Liver (tissue), 3 donors: ENCODE measurements around the gene SLIT1.

Source experiments
- GABPA ChIP-seq, 2 donors: IDR thresholded peaks in 1 of 2; conservative IDR thresholded peaks in 1 of 2; 2 replicates each; pipeline ENCODE4 v1.6.1; 2016; ENCODE audit warnings: antibody characterized with exemption in 2 of 2, mild to moderate bottlenecking in 1 of 2, moderate library complexity in 1 of 2
- NR2F2 ChIP-seq: IDR thresholded peaks from 2 replicates; pipeline ENCODE4 v1.6.1; 2016; ENCODE audit warnings: antibody characterized with exemption
- SP1 ChIP-seq: IDR thresholded peaks from 2 replicates; pipeline ENCODE4 v1.6.1; 2018; ENCODE audit warnings: antibody characterized with exemption, mild to moderate bottlenecking
- TAF1 ChIP-seq: conservative IDR thresholded peaks from 2 replicates; pipeline ENCODE4 v1.6.1; 2016; ENCODE audit warnings: antibody characterized with exemption, mild to moderate bottlenecking
- TF ChIP-seq, protein P1 (sequence below): fragments of 150-350 bp; IDR thresholded peaks from 2 replicates; pipeline ENCODE4 v1.5.1; 2017; ENCODE audit warnings: improper control_type of control experiment, low read depth, low read length; ENCODE audit not compliant: missing input control
- TF ChIP-seq, protein P2 (sequence below): IDR thresholded peaks from 2 replicates; pipeline ENCODE4 v1.6.1; 2016; ENCODE audit warnings: antibody characterized with exemption
- donor health status: healthy.
- donor health status: healthy.

DNA sequence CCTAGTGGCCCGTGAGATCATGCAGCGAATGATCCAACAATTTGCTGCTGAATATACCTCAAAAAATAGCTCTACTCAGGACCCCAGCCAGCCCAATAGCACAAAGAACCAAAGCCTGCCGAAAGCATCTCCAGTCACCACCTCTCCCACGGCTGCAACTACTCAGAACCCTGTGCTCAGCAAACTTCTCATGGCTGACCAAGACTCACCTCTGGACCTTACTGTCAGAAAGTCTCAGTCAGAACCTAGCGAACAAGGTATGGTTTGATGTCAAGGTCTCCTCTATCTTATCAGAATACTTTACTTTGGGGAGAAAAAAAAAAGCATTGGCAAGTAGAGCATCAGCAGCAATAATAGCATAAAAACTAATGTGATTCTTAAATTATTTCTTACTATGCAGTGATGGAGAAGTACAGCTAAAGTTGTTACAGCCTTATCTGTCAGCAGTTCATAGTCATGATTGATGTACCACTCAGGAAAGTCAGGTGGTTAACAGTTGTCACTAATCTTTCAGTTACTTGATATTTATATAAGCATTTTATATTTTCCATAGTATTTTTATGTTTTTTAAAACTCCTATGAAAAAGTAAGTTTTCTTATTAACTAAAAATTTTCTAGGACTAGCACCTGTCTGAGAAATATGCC, 236.6 kb downstream of the SLIT1 start:
- TF ChIP-seq, protein P1, sequence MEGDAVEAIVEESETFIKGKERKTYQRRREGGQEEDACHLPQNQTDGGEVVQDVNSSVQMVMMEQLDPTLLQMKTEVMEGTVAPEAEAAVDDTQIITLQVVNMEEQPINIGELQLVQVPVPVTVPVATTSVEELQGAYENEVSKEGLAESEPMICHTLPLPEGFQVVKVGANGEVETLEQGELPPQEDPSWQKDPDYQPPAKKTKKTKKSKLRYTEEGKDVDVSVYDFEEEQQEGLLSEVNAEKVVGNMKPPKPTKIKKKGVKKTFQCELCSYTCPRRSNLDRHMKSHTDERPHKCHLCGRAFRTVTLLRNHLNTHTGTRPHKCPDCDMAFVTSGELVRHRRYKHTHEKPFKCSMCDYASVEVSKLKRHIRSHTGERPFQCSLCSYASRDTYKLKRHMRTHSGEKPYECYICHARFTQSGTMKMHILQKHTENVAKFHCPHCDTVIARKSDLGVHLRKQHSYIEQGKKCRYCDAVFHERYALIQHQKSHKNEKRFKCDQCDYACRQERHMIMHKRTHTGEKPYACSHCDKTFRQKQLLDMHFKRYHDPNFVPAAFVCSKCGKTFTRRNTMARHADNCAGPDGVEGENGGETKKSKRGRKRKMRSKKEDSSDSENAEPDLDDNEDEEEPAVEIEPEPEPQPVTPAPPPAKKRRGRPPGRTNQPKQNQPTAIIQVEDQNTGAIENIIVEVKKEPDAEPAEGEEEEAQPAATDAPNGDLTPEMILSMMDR = no peak
- TF ChIP-seq NR2F2 = no peak
- TF ChIP-seq TAF1 = no peak
- TF ChIP-seq, protein P2, sequence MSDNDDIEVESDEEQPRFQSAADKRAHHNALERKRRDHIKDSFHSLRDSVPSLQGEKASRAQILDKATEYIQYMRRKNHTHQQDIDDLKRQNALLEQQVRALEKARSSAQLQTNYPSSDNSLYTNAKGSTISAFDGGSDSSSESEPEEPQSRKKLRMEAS = no peak
- TF ChIP-seq SP1 = no peak
- no peak for TF ChIP-seq GABPA (IDR thresholded peaks at IDR 0.05 in 1 of 2, conservative IDR thresholded peaks at IDR 0.05 in 1 of 2)
